GM18505 (cell line): ENCODE data around the gene FER.
A peak's percentile ranks its signal among the peaks of the same experiment; 100 is the strongest.

Experiments
- ATAC-seq: cut with Tn5 transposase; IDR thresholded peaks from one replicate; pipeline ENCODE4 v1.9.1; 2021; ENCODE audit not compliant: unreplicated experiment
- POLR2A ChIP-seq: IDR thresholded peaks from 4 replicates; pipeline ENCODE4 v1.6.1; 2011; ENCODE audit warnings: borderline replicate concordance; ENCODE audit not compliant: insufficient read depth, insufficient read length; ENCODE audit errors: extremely low read depth

The FER gene

GRCh38 chr5:109053995-109054417 lies 306.3 kb downstream of the FER start:
- ATAC-seq = peak; percentile 81
- TF ChIP-seq POLR2A = no peak

GRCh38 chr5:109060378-109061025 lies 312.8 kb downstream of the FER start:
- no peak for TF ChIP-seq POLR2A
- ATAC-seq = no peak

DNA sequence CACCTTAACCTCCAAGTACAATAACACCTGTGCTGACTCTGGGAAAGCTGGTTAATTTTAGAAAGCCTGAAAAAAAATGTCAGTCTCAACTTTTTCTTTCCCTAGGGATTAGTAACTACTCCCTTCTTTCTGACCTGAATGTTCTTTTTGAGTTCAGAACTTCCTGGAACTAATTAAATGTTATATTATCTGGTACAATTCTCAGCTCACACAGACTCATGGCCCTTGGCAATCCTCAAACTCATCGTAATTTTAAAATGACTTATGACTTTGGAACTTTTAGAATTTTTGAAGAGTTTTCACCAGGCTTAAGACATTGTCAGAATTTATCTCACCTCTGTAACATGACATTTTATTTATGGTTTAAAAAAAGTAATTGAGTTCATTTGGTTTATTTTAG lies 315.0 kb downstream of the FER start:
- TF ChIP-seq POLR2A = no peak
- no peak for ATAC-seq

- no peak for TF ChIP-seq POLR2A
- ATAC-seq = no peak
Observed at GRCh38 chr5:109063223-109063622, 315.5 kb downstream of the FER start.

- no peak for TF ChIP-seq POLR2A
- ATAC-seq = no peak
Observed at GRCh38 chr5:109076741-109077140, 329.0 kb downstream of the FER start.

- ATAC-seq = no peak
- TF ChIP-seq POLR2A = no peak
Observed at GRCh38 chr5:109078448-109078847, 330.8 kb downstream of the FER start.

DNA sequence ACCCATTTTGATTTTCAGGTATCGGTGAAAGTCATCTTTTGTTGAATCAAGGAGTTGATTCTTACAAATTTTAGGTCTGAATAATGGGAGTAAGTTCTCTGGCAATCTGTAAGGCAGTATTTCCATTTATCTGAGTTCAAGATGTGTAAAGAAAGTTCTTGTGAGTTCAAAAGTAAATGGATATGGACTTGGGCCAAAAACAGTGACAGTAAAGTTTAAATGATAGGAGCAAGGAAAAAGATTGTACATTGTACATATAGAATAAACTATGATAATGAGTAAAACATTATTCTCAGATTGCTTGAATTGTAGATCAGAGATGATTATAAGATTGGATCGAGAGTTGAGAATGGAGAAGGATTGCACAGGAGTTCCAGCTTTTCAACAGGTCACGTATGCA lies 332.8 kb downstream of the FER start:
- no peak for TF ChIP-seq POLR2A
- no peak for ATAC-seq

GRCh38 chr5:109080896-109081295 lies 333.2 kb downstream of the FER start:
- ATAC-seq = no peak

GRCh38 chr5:109083937-109084336 lies 336.2 kb downstream of the FER start:
- no peak for ATAC-seq
- no peak for TF ChIP-seq POLR2A

More at GRCh38 chr5:109080896-109081295, 333.2 kb downstream of the FER start:
- TF ChIP-seq POLR2A = no peak

GRCh38 chr5:109089191-109089590 lies 341.5 kb downstream of the FER start:
- no peak for ATAC-seq
- no peak for TF ChIP-seq POLR2A

DNA sequence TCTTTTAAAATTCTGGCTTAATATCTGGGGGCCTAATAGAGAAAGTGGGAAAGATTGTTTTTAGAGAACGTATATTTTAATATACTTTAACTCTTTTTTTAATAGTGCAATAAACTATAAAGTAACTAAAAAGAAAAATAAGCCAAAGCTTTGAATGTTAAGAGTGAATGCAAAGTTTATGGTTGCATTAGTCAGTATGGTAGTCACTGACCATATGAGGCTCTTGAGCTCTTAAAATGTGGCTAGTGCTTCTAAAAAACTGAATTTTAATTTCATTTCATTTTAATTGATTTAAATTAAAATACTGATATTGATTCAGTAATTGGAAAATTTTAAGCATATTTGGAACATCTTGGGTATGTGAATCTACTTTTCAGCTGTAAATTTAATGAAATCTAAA lies 351.4 kb downstream of the FER start:
- no peak for ATAC-seq
- no peak for TF ChIP-seq POLR2A

DNA sequence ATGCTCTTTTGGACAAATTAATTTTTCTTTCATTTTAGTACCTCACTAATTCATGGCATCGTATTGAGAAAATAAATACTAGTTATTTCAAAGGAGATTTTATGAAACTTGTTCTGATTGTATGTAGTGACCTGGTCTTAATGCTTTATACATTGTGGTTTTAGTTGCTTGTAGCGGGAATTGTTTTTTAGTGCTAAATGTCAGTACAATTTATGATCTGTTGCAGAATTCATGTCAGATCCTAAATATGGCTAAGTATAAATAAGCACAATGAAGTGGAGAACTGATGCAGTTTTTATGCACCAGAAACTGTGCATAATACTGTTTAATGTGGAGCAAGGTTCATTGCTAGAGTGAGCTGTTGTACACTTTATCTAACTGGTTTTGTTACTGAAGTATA lies 353.3 kb downstream of the FER start:
- no peak for ATAC-seq
- TF ChIP-seq POLR2A = no peak

DNA sequence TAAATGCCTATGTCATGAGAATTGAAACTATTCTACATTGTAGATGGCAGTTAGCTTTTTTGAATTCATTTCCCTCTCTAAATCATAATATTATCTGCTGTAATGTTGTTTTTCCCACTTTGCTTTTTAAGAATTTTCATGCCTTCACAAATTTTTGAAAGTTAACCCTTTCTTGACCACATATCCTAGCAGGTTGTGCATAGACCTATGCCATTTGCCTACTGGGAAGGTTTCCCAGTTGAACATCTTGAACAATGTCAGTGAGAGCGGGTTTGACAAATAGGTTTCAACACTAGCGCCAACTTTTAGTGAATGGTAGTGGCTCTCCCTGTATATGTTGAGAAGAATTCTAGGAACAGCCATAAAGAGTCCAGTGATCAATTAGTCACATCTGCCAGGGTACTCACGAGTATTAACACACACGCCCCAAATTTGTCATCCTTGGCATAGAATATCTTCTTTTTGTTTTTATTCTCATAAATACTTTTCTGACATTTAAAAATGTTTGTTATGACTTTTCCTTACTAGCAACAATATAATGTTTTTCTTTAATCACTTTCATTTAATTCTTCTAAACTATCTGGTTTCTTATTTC lies 354.5 kb downstream of the FER start:
- no peak for ATAC-seq
- no peak for TF ChIP-seq POLR2A

GRCh38 chr5:109105631-109106267 lies 358.1 kb downstream of the FER start:
- no peak for TF ChIP-seq POLR2A
- no peak for ATAC-seq
